Hepatocyte (in vitro differentiated cells): ENCODE measurements around the gene SNAPIN.

Experiments
- EZH2 ChIP-seq: fragments of 200-600 bp; sonication (generic); IDR thresholded peaks from 2 replicates; pipeline ENCODE4 v1.6.1; 2016; ENCODE audit warnings: antibody characterized with exemption, mild to moderate bottlenecking, borderline replicate concordance
- EZH2phosphoT487 ChIP-seq: fragments of 200-600 bp; sonication (generic); IDR thresholded peaks from one replicate; pipeline ENCODE4 v1.6.1; 2018; ENCODE audit warnings: antibody characterized with exemption, mild to moderate bottlenecking, low read depth, moderate library complexity; ENCODE audit not compliant: unreplicated experiment, severe bottlenecking
- TF ChIP-seq, protein P1 (sequence below): fragments of 200-600 bp; sonication (generic); IDR thresholded peaks from 2 replicates; pipeline ENCODE4 v1.5.1; 2016; ENCODE audit warnings: antibody characterized with exemption, mild to moderate bottlenecking; ENCODE audit not compliant: poor library complexity

DNA sequence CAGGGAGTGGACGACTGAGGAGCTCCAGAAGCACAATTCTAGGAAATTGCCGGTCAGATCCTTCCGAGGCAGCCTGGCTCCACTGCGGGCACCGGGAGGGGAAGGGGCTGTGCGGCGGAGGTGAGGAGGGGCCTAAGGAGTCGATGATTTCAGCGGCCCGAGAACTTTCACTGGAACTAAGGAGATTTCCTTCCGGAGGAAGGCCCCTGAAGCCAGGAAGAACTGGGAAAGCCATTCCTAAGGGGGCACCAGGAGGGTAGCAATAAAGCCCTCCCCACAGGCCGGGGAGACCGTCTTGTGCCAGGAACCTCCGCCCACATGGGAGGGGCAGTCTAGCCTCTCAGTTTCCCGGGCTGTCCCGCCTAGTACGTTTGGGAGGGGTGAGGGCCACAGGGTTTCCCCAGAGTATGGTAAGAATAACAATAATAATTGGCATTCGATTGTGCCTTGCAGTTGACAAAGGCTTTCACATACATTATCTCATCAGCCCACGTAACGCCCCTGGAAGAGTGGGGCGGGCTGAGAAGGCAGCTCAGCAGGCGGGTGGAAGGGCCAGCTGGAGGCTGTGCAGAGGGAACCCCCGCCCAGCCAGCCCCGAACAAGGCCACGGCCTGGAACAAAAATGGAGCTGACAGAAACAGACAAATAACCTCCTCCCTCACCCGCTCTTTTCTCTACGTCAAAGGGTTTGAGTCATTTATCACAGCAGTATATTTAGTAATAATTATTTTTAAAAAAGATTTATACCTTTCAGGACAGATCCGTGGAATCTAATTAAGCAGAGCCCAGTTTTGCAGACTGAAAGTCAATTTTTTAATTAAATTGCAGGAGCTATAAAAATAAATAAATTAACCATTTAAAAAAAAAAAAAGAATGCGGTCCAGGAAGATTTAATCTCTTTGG lies 39.8 kb downstream of the SNAPIN start:
- no peak for TF ChIP-seq EZH2
- TF ChIP-seq, protein P1, sequence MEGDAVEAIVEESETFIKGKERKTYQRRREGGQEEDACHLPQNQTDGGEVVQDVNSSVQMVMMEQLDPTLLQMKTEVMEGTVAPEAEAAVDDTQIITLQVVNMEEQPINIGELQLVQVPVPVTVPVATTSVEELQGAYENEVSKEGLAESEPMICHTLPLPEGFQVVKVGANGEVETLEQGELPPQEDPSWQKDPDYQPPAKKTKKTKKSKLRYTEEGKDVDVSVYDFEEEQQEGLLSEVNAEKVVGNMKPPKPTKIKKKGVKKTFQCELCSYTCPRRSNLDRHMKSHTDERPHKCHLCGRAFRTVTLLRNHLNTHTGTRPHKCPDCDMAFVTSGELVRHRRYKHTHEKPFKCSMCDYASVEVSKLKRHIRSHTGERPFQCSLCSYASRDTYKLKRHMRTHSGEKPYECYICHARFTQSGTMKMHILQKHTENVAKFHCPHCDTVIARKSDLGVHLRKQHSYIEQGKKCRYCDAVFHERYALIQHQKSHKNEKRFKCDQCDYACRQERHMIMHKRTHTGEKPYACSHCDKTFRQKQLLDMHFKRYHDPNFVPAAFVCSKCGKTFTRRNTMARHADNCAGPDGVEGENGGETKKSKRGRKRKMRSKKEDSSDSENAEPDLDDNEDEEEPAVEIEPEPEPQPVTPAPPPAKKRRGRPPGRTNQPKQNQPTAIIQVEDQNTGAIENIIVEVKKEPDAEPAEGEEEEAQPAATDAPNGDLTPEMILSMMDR = no peak
- TF ChIP-seq EZH2phosphoT487 = no peak
